ENCODE measurements around the gene KCNH4. TPM values are rescaled to one million over a fixed set of nuclear protein-coding genes. Genes with fewer than 3 reads are reported as not detected.
A peak's percentile ranks its signal among the peaks of the same experiment; 100 is the strongest.

Gene KCNH4
- total RNA-seq, 6 experiments from 2014 or later: 0.11 TPM; not detected in 5

DNA sequence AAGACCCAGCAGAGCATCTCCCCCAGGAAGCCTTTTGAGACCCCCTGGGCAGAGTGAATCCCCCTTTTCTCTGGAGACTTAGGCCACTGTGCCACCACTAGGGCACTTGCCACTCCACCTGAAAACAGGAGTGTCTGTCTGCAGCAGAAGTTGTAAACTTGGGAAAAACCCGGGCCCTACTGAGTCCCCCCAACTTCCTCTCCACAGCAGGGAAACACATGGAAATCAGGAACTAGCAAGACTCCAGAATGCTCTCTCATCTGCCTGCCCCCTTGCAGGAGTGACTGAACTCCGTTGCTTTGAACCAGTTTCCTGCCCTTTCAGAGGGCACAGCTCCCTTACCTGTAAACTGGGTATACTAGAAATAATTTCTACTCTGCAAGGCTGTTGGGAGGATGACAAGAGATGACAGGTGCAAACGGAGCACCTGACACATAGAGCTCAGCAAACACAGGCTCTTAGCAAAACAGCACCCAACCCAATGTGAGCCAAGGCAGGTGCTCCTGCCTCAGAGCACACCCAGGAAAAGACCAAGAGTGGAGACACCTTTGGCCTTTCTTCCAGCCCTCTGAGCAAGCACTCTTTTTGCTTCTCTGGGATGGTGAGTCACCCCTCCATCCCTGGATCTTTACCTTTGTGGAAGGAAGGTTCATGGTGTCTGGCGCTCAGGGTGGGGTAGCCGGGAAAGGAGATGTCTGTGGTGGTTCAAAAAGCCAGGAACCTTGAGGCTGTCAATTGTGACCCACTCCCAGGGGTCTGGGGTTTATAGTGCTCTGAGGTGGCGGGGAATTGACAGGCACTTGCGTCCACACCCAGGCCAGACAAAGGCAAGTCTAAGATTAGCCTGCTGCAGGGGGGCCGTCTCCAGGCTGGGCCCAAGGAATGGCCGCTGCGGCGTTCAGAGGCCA lies 4.0 kb upstream of the KCNH4 start, which contains the start of gene HCRT:
TSS of gene HCRT (minus strand) at position 740 of the 908 bp plus-strand sequence. CDS start at position 653, 87 bp downstream.
- intact Hi-C loops (cut with DNase I): no loop called here
- WGBS (ENCODE audit: insufficient coverage, low coverage, low lambda C conversion rate, missing lambda C conversion rate): 53% methylated on average over 5 of the region's 11 CpGs
- ATAC-seq: peak in 1 of 4 donors; percentile 4

DNA sequence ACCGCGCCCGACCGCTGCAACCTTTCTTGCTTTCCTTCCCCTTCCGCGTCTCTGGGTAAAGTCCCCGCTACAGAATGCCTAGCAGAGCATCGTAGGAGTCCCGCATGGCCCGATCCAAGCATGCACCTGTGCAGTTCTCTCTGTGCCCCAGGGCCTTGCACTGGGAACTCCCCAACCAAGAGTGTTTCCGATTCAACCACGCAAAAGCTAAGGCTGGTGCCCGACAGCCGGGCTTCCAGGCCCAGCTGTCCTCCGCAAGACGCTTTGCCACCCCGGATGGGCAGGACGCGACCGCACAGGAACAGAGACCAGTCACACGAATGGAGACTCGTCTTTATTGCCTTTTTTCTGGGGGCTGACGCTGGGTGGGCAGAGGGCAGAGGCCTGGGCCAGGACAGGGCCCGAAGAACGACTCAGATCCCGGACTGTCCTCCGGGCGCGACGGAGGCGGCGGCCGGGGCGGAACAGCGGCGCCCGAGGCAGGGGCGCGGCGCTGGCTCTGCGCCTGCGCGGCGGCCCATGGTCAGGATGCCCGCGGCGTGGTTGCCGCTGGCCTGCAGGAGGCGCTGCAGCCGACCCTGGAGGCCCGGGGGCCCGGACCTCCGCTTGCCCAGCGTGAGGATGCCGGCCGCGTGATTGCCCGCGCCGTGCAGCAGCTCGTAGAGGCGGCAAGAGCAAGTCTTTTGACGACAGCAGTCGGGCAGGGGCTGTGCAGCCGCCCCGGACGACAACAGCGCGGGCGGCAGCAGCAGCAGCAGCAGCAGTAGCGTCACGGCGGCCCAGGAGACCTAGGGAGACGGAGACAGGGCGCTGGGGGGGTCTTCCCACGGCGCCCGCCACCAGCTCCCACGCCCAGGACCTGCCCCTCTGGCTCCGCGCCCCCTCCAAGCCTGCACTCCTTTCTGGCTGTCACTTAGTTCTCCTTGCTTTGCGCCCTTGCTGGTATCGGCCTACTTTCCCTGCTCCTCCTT lies 3.1 kb upstream of the KCNH4 start:
- DNase-seq (peak; percentile 69 to 81 (median 76)), ATAC-seq (peak; percentile 78 to 90 (median 80))
- peak overlapping the region; percentile 52 to 57 (median 56) for H3K4me3 ChIP-seq
- 2% methylated on average over 17 of the region's 83 CpGs for WGBS (ENCODE audit: insufficient coverage, low coverage, low lambda C conversion rate, missing lambda C conversion rate)
- H3K36me3 ChIP-seq: no peaks in the 10 kb centered on the region
- intact Hi-C loops (cut with DNase I): no loop called here
- H3K27me3 ChIP-seq: peaks cover 0 to 7% of the 10 kb centered on the region in 2 donors
- H3K27ac ChIP-seq: peak overlapping the region in 1 of 3 donors; percentile 72
- TF ChIP-seq, protein P1, sequence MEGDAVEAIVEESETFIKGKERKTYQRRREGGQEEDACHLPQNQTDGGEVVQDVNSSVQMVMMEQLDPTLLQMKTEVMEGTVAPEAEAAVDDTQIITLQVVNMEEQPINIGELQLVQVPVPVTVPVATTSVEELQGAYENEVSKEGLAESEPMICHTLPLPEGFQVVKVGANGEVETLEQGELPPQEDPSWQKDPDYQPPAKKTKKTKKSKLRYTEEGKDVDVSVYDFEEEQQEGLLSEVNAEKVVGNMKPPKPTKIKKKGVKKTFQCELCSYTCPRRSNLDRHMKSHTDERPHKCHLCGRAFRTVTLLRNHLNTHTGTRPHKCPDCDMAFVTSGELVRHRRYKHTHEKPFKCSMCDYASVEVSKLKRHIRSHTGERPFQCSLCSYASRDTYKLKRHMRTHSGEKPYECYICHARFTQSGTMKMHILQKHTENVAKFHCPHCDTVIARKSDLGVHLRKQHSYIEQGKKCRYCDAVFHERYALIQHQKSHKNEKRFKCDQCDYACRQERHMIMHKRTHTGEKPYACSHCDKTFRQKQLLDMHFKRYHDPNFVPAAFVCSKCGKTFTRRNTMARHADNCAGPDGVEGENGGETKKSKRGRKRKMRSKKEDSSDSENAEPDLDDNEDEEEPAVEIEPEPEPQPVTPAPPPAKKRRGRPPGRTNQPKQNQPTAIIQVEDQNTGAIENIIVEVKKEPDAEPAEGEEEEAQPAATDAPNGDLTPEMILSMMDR (IDR thresholded peaks at IDR 0.05): peak; percentile 80 to 96 (median 88)
- peak; percentile 53 for TF ChIP-seq POLR2A (IDR thresholded peaks at IDR 0.05)
- H3K4me1 ChIP-seq: peaks cover 0 to 16% (median 0%) of the 10 kb centered on the region in 4 donors
- H3K9me3 ChIP-seq: no peaks in the 10 kb centered on the region

More for the DNA sequence above, 4.0 kb upstream of the KCNH4 start, which contains the start of gene HCRT:
- Histone ChIP-seq H3K9me3 (no peaks in the 10 kb centered on the region), H3K4me3 (peak within 1 kb of the TSS; percentile 52 to 57 (median 56)), H3K36me3 (no peaks in the 10 kb centered on the region), H3K27ac (no peak within 1 kb of the TSS), H3K27me3 (peaks cover 0 to 7% of the 10 kb centered on the region in 2 donors), H3K4me1 (peaks cover 0 to 16% (median 0%) of the 10 kb centered on the region in 4 donors)
- no peak for DNase-seq
- TF ChIP-seq POLR2A (IDR thresholded peaks at IDR 0.05): no peak
- TF ChIP-seq, protein P1 (IDR thresholded peaks at IDR 0.05): no peak

DNA sequence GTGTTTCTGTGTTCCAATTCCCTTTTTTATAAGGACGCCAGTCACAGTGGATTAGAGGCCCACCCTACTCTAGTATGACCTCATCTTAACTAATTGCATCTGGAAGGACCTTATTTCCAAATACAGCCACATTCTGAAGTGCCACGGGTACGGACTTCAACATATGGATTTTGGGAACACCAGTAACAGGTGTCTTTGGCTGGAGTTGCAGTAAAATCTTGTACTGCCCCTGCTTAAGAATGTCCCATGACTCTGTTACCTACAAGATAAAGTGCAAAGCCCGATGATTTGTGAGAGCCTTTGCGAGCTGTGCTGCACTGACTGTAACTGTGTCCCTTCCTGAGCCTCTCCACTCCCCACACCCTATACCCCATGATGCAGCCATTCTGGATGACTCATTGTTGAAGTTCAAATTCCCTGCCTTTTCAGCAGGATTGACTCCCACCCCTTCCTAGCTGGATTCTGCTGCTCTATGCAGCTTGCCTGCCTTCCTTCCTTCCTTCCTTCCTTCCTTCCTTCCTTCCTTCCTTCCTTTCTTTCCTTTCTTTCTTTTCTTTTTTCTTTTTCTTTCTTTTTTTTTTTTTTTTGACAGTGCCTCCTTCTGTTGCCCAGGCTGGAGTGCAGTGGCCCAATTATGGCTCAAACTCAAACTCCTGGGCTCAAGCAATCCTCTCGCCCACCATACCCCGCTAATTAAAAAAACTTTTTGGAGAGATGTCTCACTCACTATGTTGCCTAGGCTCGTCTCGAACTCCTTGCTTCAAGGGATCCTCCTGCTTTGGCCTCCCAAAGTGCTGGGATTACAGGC lies 2.2 kb upstream of the KCNH4 start:
- intact Hi-C loops (cut with DNase I): no loop called here
- Histone ChIP-seq H3K27me3 (peaks cover 0 to 7% of the 10 kb centered on the region in 2 donors), H3K36me3 (no peaks in the 10 kb centered on the region), H3K27ac (peak overlapping the region in 1 of 3 donors; percentile 72), H3K4me3 (peak overlapping the region; percentile 52 to 57 (median 56)), H3K4me1 (peaks cover 0 to 16% (median 0%) of the 10 kb centered on the region in 4 donors), H3K9me3 (no peaks in the 10 kb centered on the region)
- WGBS (ENCODE audit: insufficient coverage, low coverage, low lambda C conversion rate, missing lambda C conversion rate): 61% methylated on average over 5 of the region's 9 CpGs
- no peak for DNase-seq
- TF ChIP-seq POLR2A (IDR thresholded peaks at IDR 0.05): no peak
- TF ChIP-seq, protein P1 (IDR thresholded peaks at IDR 0.05): no peak
- ATAC-seq: peak in 1 of 4 donors; percentile 46
